ENCODE measurements around the gene WNT7A.

DNA sequence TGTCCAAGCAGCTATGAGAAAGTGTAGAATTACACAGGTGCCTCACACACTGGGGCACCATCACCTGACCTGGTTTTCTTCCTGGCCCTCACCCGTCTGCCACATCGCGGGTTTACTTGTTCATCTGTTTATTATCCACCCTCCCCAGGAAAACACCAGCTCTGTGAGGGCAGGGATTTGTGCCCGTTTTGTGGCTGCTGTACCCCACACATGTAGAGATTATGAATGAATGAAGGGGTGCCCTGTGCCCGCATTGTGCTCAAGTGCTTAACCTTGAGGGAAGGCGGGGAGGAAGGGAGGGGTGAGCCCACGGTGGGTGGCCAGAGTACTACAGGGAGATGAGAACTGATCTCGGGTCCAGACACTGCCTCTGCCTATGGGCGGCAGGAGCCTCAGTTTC lies 108.4 kb downstream of the WNT7A start:
- TF ChIP-seq, protein P1, sequence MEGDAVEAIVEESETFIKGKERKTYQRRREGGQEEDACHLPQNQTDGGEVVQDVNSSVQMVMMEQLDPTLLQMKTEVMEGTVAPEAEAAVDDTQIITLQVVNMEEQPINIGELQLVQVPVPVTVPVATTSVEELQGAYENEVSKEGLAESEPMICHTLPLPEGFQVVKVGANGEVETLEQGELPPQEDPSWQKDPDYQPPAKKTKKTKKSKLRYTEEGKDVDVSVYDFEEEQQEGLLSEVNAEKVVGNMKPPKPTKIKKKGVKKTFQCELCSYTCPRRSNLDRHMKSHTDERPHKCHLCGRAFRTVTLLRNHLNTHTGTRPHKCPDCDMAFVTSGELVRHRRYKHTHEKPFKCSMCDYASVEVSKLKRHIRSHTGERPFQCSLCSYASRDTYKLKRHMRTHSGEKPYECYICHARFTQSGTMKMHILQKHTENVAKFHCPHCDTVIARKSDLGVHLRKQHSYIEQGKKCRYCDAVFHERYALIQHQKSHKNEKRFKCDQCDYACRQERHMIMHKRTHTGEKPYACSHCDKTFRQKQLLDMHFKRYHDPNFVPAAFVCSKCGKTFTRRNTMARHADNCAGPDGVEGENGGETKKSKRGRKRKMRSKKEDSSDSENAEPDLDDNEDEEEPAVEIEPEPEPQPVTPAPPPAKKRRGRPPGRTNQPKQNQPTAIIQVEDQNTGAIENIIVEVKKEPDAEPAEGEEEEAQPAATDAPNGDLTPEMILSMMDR (IDR thresholded peaks at IDR 0.05): no peak
- TF ChIP-seq POLR2A (IDR thresholded peaks at IDR 0.05): no peak
- TF ChIP-seq POLR2AphosphoS5 (IDR thresholded peaks at IDR 0.05): no peak

All from breast epithelium (tissue), 3 donors.